ENCODE data around the gene PRPH.
"Not testable (repeated sequence)": the region's sequence is repeated elsewhere in the genome, so short reads cannot be mapped to it uniquely, and the experiment has no call there.

PRPH gene

GRCh38 chr12:49332891-49333371, 38.0 kb downstream of the PRPH start:
- no peak overlapping the region for H3K4me3 ChIP-seq (ENCODE audit: insufficient read length, low read depth)
- H3K9ac ChIP-seq (ENCODE audit: insufficient read length, low read depth) = no peak overlapping the region
- peaks cover 22% of the 10 kb centered on the region for H3K27me3 ChIP-seq (ENCODE audit: insufficient read depth, insufficient read length)

DNA sequence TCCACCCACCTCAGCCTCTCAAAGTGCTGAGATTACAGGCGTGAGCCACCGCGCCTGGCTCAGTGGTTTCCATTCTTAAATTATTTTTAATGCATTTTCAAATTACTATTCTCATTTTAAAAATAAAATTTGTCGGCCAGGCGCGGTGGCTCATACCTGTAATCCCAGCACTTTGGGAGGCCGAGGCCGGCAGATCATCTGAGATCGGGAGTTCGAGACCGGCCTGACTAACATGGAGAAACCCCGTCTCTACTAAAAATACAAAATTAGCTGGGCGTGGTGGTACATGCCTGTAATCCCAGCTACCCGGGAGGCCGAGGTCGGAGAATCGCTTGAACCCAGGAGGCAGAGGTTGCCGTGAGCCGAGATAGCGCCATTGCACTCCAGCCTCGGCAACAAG, 38.8 kb downstream of the PRPH start:
- H3K9ac ChIP-seq (ENCODE audit: insufficient read length, low read depth) = not testable (repeated sequence)

More at GRCh38 chr12:49332891-49333371, 38.0 kb downstream of the PRPH start:
- Histone ChIP-seq H3K9me3 (ENCODE audit: insufficient read depth, low read length) (no peaks in the 10 kb centered on the region), H3K36me3 (ENCODE audit: insufficient read depth, insufficient read length, low read length) (peaks cover 34% of the 10 kb centered on the region), H3K4me1 (ENCODE audit: insufficient read depth, insufficient read length) (peaks cover 28% of the 10 kb centered on the region)
- no peak for DNase-seq (ENCODE audit: low read depth, low spot score)
- TF ChIP-seq ZNF274 (IDR thresholded peaks at IDR 0.05; ENCODE audit: low read depth, low read length) = no peak
- no peak for TF ChIP-seq SUZ12 (IDR thresholded peaks at IDR 0.05; ENCODE audit: extremely low read depth, insufficient read depth, insufficient read length)
- no peak for TF ChIP-seq YY1 (IDR thresholded peaks at IDR 0.05; ENCODE audit: insufficient read depth, insufficient read length)

GRCh38 chr12:49334226-49334625, 39.3 kb downstream of the PRPH start:
- H3K36me3 ChIP-seq (ENCODE audit: insufficient read depth, insufficient read length, low read length) = peaks cover 27% of the 10 kb centered on the region
- TF ChIP-seq YY1 (IDR thresholded peaks at IDR 0.05; ENCODE audit: insufficient read depth, insufficient read length) (no peak), ZNF274 (IDR thresholded peaks at IDR 0.05; ENCODE audit: low read depth, low read length) (no peak), SUZ12 (IDR thresholded peaks at IDR 0.05; ENCODE audit: extremely low read depth, insufficient read depth, insufficient read length) (no peak)
- H3K9me3 ChIP-seq (ENCODE audit: insufficient read depth, low read length) = no peaks in the 10 kb centered on the region
- peaks cover 31% of the 10 kb centered on the region for H3K27me3 ChIP-seq (ENCODE audit: insufficient read depth, insufficient read length)
- no peak for DNase-seq (ENCODE audit: low read depth, low spot score)
- peaks cover 37% of the 10 kb centered on the region for H3K4me1 ChIP-seq (ENCODE audit: insufficient read depth, insufficient read length)
- H3K4me3 ChIP-seq (ENCODE audit: insufficient read length, low read depth) = no peak overlapping the region
- H3K9ac ChIP-seq (ENCODE audit: insufficient read length, low read depth) = no peak overlapping the region

More for the DNA sequence above, 38.8 kb downstream of the PRPH start:
- DNase-seq (ENCODE audit: low read depth, low spot score); H3K9me3 ChIP-seq (ENCODE audit: insufficient read depth, low read length); H3K4me3 ChIP-seq (ENCODE audit: insufficient read length, low read depth): not testable (repeated sequence)
- peaks cover 31% of the 10 kb centered on the region for H3K36me3 ChIP-seq (ENCODE audit: insufficient read depth, insufficient read length, low read length)
- peaks cover 30% of the 10 kb centered on the region for H3K27me3 ChIP-seq (ENCODE audit: insufficient read depth, insufficient read length)
- H3K4me1 ChIP-seq (ENCODE audit: insufficient read depth, insufficient read length) = peaks cover 32% of the 10 kb centered on the region

- peaks cover 35% of the 10 kb centered on the region for H3K27me3 ChIP-seq (ENCODE audit: insufficient read depth, insufficient read length)
- no peaks in the 10 kb centered on the region for H3K9me3 ChIP-seq (ENCODE audit: insufficient read depth, low read length)
- no peak overlapping the region for H3K4me3 ChIP-seq (ENCODE audit: insufficient read length, low read depth)
- TF ChIP-seq ZNF274 (IDR thresholded peaks at IDR 0.05; ENCODE audit: low read depth, low read length) (no peak), YY1 (IDR thresholded peaks at IDR 0.05; ENCODE audit: insufficient read depth, insufficient read length) (no peak), SUZ12 (IDR thresholded peaks at IDR 0.05; ENCODE audit: extremely low read depth, insufficient read depth, insufficient read length) (no peak)
- H3K4me1 ChIP-seq (ENCODE audit: insufficient read depth, insufficient read length) = peaks cover 41% of the 10 kb centered on the region
- peaks cover 22% of the 10 kb centered on the region for H3K36me3 ChIP-seq (ENCODE audit: insufficient read depth, insufficient read length, low read length)
- no peak overlapping the region for H3K9ac ChIP-seq (ENCODE audit: insufficient read length, low read depth)
- DNase-seq (ENCODE audit: low read depth, low spot score) = no peak
Measured at GRCh38 chr12:49334681-49335080, 39.7 kb downstream of the PRPH start.

DNA sequence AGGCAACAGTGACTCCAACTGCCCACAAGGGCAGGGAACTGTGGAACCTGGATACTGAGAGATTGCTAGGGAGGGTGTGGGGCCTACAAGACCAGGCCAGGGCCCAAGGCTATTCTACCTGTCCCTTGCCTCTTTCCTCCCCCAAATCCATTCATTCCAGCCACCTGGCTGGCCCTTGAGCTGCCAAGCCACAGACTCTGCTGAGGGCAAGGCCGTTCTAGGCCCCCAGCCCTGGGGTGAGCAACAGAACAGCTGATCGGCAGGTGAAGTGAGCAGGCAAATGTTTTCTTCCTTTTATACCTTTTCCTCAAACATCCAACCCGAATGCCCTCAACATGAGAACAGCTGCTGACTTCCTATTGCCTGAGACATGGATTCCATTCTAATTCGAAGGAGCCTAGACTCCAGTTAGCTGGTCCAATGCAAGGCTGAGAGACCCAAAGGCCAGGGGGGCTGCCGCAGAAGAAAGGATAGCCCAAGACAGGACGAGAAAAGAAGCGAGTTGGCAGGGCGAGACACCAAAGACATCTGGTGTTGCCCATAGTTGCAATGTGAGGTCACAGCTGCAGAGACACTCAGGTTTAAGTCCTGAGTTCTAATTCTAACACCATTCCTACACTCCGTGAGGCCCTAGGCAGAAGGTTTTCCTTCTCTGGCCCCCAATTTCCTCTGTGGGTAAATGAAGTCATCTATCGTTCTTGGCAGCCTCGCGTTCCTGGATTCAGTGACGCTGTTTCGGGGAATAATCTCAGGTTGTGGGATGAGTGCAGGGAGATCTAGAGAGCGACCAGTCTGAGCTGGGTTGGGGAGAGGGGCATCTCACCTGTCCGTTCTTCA, 40.4 kb downstream of the PRPH start:
- Histone ChIP-seq H3K9ac (ENCODE audit: insufficient read length, low read depth) (no peak overlapping the region), H3K27me3 (ENCODE audit: insufficient read depth, insufficient read length) (peaks cover 41% of the 10 kb centered on the region), H3K4me3 (ENCODE audit: insufficient read length, low read depth) (no peak overlapping the region), H3K36me3 (ENCODE audit: insufficient read depth, insufficient read length, low read length) (peaks cover 16% of the 10 kb centered on the region), H3K9me3 (ENCODE audit: insufficient read depth, low read length) (no peaks in the 10 kb centered on the region), H3K4me1 (ENCODE audit: insufficient read depth, insufficient read length) (peaks cover 41% of the 10 kb centered on the region)
- TF ChIP-seq ZNF274 (IDR thresholded peaks at IDR 0.05; ENCODE audit: low read depth, low read length) (no peak), YY1 (IDR thresholded peaks at IDR 0.05; ENCODE audit: insufficient read depth, insufficient read length) (no peak), SUZ12 (IDR thresholded peaks at IDR 0.05; ENCODE audit: extremely low read depth, insufficient read depth, insufficient read length) (no peak)
- no peak for DNase-seq (ENCODE audit: low read depth, low spot score)

DNA sequence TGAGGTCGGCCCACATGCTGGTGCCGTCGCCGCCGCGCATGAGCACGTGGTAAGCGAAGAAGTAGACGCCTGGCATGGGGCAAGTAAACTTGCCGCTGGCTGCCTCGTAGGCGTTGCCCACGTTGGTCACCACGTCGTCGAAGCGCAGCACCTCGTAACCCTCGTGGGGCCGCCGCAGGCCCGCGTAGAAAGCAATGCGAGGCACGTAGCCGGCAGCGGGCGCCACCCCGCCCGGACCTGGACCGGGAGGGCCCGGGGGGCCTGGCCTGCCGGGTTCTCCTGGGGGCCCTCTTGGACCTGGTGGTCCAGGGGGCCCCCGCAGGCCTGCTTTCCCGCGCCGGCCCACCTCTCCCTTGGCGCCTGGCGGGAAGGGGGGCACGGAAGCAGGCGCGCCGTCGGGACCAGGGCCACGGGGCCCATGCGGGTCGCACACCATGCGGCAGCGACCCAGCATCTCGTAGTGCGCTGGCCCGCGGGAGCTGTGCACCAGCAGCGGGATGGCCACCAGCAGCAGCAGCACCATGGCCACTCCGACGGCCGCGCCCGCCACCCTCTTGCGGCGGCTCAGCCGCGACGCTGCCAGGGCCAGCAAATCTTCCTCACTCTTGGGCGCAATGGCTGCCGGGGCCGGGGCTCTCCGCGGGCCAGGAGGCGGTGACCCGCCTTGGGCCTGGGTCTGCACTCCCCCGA, 41.2 kb downstream of the PRPH start:
- H3K4me3 ChIP-seq (ENCODE audit: insufficient read length, low read depth) = peak overlapping the region; percentile 60
- H3K9ac ChIP-seq (ENCODE audit: insufficient read length, low read depth) = peak overlapping the region; percentile 79
- no peak for TF ChIP-seq SUZ12 (IDR thresholded peaks at IDR 0.05; ENCODE audit: extremely low read depth, insufficient read depth, insufficient read length)
- TF ChIP-seq YY1 (IDR thresholded peaks at IDR 0.05; ENCODE audit: insufficient read depth, insufficient read length) = no peak
- no peak for TF ChIP-seq ZNF274 (IDR thresholded peaks at IDR 0.05; ENCODE audit: low read depth, low read length)
- H3K36me3 ChIP-seq (ENCODE audit: insufficient read depth, insufficient read length, low read length) = peaks cover 8% of the 10 kb centered on the region
- H3K4me1 ChIP-seq (ENCODE audit: insufficient read depth, insufficient read length) = peaks cover 37% of the 10 kb centered on the region
- H3K9me3 ChIP-seq (ENCODE audit: insufficient read depth, low read length) = no peaks in the 10 kb centered on the region
- peaks cover 49% of the 10 kb centered on the region for H3K27me3 ChIP-seq (ENCODE audit: insufficient read depth, insufficient read length)
- DNase-seq (ENCODE audit: low read depth, low spot score) = no peak

All from NT2/D1 (cell line).